GM18526 (cell line): ENCODE results near the gene BRIP1.

ENCODE experiments used
- POLR2A ChIP-seq: IDR thresholded peaks from 3 replicates; pipeline ENCODE4 v1.6.1; 2011; ENCODE audit not compliant: insufficient read length; ENCODE audit errors: extremely low read depth

Gene BRIP1

DNA sequence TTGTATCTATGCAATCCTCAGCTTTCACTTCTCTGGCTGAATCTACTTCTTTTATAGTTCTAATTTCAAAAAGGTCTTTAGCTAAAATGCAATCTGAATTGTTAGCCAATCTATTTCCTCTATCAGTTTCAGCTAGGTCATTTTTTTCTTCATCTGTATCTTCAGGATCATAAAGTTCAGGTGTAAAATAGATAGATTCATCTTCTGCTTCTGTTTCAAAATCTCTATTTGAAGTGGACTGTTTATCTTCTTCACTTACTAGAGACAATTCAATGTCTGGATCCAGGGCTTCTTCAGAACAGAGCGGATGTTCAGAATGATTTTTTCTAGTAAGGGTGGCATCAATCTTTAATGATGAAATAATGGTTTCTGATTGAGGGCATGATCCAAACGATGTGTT, 179.9 kb downstream of the BRIP1 start:
- no peak for TF ChIP-seq POLR2A

DNA sequence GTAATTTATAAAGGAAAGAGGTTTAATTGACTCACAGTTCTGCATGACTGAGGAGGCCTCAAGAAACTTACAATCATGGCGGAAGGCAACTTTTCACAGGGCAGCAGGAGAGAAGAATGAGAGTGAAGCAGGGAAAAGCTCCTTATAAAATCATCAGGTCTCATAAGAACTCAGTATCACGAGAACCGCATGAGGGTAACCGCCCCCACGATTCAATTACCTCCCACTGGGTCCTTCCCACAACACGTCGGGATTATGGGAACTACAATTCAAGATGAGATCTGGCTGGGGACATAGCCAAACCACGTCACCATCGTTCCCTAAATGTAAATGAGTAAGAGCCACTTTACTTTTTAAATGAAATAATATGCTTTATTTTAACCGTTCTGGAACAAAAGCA, 182.4 kb downstream of the BRIP1 start:
- TF ChIP-seq POLR2A: no peak

DNA sequence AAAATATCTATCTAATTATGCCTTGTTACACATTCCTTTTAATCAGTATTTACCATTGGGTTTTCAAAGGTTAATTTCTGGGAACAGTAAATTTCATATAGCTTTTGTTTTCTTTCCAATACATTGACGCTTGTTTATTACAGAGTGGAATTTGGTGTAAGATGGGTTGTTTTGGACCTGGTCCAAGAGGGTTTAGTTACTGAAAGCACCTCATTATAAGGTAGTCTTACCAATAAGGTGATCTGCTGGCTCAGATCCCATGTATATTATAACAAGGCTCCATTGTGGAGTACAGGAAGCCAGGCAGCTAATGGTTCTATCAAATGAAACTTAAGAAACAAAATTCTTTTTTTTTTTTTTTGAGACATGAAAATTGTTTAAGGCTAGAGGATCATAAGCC, 185.0 kb downstream of the BRIP1 start:
- no peak for TF ChIP-seq POLR2A

DNA sequence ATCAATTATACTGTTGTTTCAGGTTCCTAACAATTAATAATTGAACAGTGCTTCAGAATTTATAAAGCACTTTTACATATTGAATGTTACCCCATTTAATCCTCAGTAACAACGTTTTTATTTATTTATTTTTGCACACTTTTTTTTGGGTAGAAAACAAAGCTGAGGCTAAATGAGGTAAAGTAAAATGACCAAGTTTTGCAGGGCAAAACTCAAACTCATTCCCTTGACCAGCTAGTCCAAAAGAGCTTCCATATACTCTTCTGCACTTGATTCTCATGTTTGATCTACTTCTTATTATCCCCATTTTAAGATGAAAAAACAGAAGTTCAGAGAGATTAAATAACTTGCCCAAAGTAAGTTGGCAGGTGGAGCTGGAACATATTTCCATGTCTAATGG, 191.2 kb downstream of the BRIP1 start:
- TF ChIP-seq POLR2A: no peak

DNA sequence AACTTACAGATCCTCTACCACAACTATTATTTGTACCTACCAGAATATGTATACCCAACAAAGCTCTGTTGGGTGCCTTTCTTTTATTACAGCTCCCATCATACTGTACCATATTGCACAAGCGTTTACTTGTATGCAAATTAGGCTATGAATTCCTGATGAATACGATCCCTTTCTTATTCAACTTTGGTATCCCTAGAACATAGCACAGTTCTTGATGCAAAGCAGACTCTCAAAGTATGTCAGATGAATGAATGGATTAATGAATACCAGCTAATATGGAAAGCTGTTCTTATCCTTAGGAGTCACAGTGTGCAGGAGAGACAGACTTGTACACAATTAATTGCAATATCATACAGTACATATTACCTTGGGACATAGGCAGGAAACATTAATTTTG, 192.6 kb downstream of the BRIP1 start:
- TF ChIP-seq POLR2A: no peak

DNA sequence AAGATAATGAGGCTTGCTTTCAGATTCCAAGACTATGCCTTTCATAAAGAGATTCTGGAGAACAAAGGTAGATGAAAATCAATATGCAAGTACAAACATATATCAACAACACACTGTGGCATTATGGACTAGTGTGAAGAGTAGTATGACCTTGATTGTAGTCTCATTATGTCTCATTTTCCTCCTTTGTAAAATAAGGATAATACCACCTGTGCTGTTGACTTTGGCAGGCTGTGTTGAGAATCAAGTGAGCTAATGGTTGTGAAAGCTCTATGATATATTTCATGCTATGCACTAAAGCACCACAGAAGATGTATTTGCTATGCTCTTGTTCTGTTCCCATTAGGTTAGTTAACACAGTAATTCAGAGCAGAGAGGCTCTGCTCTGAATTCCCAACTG, 193.8 kb downstream of the BRIP1 start:
- no peak for TF ChIP-seq POLR2A

DNA sequence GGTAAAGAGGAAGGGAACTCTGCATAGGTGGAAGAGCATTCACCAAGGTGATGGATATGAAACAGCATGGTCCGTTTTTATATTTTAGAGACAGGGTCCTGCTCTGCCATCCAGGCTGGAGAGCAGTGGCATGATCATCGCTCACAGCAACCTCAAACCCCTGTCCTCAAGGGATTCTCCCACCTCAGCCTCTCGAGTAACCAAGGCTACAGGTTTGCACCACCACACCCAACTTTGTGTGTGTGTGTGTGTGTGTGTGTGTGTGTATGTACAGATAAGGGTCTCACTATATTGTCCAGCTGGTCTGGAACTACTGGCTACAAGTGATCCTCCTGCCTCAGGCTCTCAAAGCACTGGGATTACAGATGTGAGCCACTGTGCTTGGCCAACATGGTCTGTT, 194.8 kb downstream of the BRIP1 start:
- no peak for TF ChIP-seq POLR2A

DNA sequence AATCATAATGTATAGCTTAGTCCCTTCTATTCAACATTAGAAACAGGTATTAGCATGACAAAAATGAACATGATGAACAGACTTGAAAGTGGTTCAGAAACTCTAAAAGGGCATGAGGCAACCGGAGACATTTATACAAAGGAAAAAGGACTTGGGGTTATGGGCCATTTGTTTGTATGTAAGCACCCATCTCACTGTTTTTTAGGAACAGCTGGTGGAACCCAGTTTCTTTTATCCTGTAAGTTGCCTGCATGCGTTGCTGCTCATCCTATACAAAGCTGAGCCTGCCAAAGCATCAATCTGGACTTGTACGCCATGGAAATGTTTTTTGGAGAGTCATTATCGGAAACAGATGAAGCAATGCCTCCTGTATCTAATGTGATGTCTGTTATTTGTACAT, 200.0 kb downstream of the BRIP1 start:
- TF ChIP-seq POLR2A: no peak

DNA sequence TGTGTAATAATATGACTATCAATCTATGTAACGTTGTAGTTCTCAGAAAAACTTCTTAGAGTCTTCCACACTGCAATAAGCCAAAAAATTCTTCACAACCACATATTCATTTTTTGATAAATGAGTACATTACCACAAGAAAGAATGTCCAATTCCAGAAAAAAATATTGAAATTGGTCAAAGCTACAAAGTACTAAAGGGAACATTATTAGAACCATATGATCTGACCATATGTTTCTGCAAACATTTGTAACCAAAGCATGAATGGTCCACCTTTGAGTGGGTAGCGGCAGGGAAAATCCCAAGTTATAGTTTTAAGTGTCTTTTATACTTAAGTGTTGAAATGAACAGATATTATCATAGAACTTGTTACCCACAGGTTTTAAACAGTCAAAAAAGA, 200.6 kb downstream of the BRIP1 start:
- TF ChIP-seq POLR2A: no peak

DNA sequence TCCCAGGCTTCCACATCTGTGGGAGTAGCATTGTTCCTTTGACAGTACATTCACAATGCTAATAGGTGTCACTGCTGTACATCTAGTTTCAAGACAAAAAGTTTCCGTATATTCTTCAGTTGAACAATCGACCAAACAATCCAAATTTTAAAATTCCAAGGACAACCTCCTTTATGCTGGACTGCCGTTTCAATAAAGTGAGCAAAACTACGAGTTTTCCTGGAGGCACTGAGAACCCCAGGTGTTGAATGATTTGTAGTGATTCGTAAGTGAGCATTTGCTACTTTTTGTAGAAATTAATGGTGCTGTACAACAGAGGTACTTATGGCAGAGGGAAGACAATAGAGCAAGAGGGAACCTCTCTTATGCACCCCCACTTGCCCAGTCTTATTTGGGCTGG, 201.1 kb downstream of the BRIP1 start:
- TF ChIP-seq POLR2A: no peak

DNA sequence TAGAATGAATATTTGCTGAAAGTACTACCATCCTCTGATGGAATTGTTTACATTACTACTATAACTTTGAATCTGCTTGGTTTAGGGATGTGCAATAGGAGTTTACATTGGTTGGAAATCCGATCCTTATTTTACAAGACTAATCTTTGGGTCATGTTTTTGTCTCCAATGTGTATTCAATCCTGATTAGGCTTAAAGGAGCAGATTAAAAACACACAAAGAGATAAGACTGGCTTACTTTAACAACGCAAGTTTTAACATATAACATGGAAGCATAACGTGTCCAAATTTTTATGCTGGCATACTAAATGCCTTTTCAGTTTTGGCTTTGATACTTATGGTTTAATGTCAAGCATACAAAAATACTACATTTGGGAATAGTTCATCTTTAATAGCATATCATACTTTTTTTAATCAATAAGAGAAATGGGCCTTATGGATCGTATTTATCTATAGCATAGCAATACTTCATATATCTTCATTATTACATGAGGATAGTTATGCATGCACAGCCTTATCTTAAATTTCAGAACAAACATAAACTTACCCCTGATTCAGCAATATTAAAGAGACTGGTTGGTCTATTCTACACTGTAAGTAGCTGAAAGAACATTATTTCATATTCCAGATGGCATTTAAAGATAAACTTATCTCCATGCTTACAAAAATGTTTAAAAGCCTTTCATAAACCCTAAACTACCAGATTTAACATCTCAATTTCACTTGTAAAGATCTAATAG, 202.4 kb downstream of the BRIP1 start:
- TF ChIP-seq POLR2A: no peak

DNA sequence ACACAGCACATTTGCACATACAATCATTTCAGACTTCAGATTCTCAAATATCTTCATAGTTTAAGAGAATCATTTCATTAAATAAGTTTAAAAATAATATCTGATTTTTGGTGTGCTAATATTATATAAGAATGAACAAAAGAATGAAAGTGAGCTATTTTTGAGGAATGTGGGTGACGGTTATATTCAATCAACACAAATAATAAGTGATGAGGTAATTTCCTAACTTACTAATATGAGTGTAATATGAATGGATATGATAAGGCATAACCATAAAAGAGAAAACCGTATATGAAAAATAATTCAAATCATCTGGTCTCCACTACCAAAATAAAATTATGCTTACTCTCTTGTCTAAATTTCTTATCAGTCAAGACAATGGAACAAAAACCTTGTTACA, 203.9 kb downstream of the BRIP1 start:
- TF ChIP-seq POLR2A: no peak

DNA sequence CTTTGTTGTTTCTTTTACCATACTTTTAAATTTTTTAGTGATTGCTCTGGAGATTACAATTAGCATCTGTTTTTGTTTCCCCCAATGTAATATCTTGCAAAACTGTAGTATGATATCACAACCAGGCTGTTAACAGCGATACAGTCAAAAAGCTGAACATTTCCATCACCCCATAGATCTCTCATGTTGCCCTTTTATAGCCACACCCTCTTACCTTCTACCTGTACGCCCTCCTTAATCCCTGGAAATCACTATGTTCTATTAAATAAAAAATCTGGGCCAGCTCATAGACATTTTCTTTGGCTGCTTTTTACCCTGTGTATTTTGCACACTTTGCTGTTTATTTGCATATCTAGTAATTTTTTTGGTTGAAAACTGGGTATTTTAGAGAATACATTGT, 205.1 kb downstream of the BRIP1 start:
- TF ChIP-seq POLR2A: no peak

DNA sequence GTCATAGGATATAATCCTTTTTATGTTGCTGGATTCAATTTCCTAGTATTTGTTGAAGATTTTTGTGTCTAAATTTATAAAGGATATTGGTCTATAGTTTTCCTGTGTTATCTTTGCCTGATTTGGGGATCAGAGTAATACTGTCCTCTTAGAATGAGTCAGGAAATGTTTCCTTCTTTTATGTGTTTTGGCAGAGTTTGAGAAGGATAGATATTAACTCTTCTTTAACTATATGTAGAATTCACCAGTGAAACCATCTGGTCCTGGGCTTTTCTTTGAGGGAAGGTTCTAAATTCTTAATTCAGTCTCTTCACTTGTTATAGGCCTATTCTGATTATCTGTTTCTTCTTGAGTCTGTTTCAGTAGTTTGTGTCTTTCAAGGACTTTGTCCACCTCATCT, 206.0 kb downstream of the BRIP1 start:
- no peak for TF ChIP-seq POLR2A

DNA sequence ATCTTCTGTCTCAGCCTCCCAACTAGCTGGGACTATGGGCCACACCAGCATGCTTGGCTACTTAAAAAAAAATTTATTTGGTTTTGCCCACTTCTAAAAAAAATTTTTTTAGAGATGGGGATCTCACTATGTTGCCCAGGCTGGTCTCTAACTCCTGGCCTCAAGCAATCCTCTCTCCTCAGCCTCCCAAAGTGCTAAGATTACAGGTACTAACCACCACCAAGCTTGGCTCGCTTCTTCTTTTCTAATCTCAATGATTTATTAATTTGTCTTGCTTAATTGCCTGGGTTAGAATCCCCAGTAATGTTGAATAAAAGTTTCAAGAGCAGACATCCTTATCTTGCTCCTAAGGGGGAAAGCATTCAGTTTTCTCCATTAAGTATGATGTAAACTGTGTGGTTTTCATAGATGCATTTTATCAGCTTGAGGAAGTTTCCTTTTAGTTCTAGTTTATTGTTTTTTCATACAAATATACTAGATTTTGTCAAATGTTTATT, 206.6 kb downstream of the BRIP1 start:
- TF ChIP-seq POLR2A: no peak

DNA sequence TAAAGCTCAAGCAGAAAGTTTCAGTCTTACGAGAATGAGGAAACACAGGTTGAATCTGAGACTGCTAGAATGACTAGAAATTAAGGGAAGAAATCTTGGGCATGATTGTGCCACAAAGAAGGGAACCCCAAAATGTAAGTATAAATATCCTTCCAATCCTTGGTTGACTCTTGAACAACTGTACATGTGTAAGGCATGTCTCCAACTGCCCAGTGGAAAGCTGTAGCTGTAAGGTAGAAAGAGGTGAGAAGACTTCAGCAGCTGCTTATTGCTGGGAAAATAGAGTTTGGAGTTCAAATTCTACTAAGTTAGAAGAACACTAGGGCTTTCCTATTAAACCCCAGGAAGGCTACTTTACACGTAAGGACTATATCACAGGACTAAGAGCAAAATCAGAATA, 212.6 kb downstream of the BRIP1 start:
- no peak for TF ChIP-seq POLR2A

DNA sequence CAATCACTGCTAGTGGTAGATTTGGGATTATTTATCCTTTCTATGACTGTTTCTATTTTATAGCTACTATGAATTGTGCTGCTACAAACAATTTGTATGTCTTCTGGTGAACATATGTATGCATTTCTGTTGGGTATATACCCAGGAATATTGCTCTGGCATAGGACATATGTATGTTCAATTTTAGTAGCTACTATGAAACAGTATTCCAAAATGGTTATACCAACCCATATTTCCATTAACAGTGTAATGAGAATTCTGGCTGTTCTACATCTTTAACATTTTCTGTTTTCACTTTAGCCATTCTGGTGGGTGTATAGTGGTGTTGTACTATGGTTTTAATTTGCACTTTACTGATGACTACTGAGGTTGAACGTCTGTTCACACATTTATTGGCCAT, 214.7 kb downstream of the BRIP1 start:
- TF ChIP-seq POLR2A: no peak
